GOT3 (cell line): ENCODE measurements around the gene ARPC5.
"Not testable (repeated sequence)": the region's sequence is repeated elsewhere in the genome, so short reads cannot be mapped to it uniquely, and the experiment has no call there.

Source experiments
- DNase-seq: peaks from one replicate; lab custom pipeline; 2025; ENCODE audit warnings: mixed read lengths; lab: John Stamatoyannopoulos, UW

Gene ARPC5

DNA sequence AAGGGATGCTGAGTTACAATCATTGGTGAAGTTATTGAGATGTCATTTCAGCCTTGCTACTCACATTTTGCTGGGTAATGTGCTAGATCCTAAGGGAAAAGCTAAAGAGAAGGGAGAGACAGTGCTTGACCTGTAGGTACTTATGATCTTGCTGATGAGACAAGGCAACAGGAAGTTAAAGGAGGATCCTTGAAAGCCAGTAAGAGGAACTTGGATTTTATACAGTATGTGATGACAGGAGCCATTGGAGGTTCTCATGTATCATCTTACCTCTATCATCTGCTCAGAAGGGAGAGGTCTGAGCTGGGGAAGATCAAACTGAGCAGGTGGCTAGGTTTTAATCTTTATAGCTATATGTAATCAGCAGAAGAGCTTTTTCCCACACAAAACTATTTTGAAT, 11.2 kb upstream of the ARPC5 start:
- DNase-seq, result no peak

DNA sequence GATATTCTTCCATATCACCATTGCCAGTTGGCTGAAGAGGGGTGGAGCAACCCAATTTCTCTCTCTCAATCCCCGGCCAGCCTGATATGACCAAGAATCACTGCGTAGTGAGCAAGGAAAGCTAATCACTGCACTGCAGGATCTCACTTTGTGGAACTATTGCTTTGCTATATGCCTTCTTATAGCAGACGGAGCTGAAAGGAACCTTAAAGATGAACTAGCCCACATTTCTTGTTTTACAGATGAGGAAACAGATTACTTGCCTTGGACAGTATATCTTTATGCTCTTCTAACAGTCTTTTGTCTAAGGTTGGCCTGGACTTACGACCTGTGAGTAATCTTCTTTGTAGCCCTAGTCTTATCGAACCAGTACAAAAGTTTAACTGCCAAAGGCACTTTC, 9.9 kb upstream of the ARPC5 start:
- DNase-seq, result no peak

DNA sequence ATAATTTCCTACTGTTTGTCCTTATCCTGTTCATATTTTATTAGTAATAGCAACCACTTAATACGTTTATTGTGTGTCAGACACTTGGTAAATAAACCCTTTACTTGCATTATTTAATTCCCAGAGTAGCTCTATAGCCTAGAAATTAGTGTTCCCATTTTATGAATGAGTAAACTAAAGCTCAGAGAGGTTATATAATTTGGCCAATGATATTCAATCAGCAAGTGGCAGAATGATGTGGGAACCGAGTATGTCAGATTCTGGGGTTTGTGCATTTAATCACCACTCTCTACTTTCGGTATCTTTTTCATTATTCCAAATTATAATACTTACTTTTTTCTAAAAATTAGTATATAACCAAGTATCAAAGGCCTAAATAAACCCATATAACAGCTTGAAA, 6.6 kb upstream of the ARPC5 start:
- no peak for DNase-seq

DNA sequence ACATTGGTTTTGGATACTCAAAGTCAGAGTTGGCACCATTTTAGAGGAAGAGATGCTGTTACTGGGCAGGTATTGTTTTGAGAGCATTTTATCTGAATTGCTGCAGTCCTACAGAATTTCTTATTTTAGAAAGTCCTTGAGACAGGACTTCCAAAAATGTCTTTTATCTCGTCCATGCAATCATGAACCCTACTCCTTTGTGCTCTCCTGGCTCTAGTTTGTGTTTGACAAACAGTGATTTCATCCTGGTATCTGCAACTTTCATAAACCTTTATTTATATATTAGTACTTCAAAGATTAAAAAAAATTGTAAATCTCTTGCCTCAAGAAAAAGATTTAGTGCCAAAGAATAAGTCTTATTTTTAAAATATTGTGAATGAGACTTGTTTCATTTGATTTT, 4.6 kb upstream of the ARPC5 start:
- no peak for DNase-seq

DNA sequence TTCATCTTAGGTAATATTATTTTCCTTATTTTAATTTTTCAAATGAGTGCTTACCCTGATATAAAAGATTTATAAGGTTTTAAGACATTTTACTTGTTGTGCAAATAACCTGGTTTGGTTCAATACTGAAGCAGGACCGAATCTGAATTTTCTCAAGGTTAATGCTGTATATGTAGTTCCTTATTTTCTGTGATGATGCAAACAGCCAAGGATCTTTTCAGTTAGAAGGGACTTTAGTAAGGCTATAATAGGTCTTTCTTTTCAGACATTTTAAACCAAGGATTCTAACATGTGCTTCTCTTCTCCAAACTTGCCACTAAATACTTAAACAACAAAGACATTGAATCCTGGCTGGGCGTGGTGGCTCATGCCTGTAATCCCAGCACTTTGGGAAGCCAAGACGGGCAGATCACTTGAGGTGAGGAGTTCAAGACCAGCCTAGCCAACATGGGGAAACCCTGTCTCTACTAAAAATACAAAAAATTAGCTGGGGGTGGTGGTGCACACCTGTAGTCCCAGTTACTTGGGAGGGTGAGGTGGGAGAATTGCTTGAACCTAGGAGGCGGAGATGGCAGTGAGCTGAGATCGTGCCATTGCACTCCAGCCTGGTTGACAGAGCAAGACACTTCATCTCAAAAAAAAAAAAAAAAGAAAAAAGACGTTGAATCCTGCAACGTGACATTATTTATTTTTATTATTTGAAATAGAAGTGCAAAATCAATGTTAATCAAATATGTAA, 3.2 kb upstream of the ARPC5 start:
- no peak for DNase-seq

DNA sequence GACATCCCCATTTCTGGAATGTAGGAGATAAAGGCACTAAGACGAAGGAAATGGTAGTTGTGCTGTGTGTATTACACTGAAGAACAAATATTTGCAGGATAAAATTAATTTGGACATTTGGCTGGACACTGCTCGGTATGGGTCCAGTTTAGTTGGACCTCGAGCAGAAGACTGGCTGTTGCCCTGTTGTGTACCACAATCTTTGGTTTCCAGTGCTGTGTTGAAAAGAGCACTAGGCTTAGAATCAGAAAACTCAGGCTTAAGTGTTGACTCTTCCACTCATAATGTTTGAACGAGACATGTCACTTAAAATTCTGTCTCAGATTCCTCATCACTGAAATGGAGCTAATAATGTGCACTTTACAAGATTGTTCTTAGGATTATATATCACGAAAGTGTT, 1.2 kb upstream of the ARPC5 start:
- no peak for DNase-seq

DNA sequence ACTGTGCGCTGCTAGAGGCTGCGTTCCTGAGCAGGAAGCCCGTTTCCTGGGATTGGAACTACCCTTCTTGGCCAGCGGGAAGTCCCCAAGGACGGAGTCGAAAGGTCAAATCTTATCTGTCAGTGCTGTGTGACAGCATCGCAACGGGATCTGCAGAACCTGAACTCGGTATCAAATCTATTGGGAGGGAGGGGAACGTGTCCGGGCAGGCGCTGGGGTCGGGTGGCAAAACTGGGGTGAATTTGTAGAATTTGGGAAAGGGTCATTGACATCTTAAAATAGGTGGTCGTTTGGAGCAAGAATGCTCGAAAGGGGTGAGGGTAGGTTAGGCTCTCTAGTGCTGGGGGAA, 725 bp upstream of the ARPC5 start:
- DNase-seq, result no peak

DNA sequence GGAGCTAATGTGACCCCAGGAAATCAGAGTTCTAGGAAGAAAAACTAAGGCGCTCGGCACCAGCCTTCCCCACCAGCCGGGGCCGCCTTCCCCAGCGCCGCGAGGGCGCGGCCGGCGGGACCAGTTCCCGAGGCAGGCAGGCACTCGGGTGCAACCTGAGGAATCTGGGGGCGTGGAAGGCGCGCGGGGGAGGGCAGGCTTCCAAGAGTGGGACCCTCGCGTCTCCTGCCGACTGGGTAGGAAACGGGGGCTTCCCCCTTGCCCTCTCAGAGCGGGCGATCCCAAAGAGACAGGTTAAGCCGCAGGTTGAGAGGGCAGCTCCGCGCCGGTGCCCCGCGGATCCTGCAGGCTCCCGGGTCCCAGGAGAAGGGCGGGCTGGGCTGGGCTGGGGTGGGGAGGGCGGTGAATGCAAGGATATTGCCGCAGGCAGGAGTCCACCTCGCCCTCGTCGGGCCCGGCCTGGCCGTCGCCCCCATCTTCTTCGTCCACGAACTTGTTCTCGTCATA, 431 bp downstream of the ARPC5 start:
- DNase-seq, result no peak

DNA sequence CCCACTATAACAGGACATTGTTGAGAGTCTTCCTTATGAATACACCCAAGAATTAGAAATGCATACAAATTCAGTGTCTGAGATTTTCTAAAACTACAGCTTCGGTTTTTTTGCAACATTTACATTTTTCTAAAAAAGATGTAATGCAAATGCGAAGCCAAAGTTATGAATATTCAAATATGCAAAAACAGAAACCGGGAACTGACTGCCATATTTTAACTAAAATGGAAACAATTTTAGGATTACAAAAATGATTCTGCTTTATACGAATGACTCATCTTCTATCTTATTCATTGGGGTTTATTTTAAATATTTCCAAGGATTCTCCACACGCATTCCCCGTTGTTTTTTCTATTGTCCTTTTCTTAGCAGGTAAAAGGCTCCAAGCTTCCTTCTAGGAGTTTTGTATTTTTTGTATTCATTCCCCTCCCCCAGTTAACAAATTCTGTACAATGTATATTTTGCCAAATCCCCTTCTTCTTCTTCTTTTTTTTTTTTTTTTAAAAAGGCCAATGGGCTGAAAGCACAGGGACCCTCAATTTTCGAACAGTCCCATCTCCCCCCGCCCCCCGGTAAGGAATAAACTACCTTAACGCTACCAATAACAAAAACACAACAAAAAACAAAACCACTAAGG, 1.0 kb downstream of the ARPC5 start:
- no peak for DNase-seq

DNA sequence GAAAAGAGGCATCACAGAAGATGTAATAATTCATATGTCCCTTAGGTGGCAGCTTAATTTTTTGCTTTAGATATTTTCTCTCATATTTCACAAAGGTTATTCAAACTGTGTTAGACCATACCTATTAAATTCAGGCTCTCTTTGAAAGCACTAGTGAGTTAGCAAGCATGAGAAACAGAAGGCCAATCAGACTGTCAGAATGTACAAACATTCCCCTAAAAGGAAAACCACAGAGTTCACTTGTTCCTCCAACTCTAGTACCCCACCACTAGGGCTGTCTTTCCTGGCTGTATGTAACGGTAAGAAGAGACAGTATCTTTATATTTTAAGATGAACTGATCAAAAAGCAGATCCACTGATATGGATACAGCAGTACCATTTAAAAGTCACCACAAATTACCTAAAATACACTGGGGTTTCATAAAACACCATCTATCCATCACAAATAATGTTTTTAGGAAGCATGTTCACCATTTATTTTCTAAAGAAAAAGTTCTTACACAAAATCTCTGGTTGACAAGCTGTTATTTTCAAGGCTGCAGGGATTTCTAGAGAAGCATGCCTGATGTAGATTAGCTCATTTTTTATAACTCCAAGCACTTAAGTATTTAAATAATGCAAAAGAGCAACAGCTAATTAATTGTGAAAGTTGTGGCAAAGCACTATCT, 1.8 kb downstream of the ARPC5 start:
- DNase-seq, result no peak

DNA sequence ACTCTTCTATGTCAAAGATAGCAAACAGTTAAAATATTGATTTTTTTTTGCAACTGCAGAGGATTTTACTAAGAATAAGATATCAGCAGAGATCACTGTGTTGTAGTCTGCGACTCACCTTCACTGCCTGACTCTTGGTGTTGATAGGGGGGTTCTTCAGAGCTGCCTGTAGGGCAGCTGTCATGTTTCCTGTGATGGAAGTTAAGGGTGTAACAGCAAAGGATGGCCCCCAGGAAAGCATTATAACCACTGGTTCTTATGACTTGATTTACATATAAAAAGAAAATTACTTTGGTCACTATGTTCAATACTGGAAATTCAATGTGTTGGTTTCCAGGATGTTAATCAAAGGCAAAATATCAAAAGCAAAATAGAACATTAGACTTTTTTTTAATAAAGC, 2.6 kb downstream of the ARPC5 start:
- no peak for DNase-seq

DNA sequence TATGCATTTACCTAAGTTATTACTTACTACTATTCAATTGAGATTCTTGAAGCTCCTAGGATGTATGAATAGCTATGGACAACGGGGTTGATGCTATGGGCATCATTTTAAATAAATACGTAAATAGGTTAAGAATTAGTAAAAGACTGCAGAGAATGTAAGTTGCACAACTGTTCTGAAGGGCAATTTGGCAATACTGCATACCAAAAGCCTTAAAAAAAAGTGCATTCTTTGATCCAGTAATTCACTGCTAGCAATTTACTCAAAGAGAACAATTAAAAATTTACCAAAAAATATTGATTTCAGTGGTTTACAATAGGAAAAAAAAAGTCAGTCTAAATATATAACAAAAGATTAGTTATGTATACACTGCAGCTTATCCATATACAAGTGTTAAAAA, 3.5 kb downstream of the ARPC5 start:
- DNase-seq, result no peak

DNA sequence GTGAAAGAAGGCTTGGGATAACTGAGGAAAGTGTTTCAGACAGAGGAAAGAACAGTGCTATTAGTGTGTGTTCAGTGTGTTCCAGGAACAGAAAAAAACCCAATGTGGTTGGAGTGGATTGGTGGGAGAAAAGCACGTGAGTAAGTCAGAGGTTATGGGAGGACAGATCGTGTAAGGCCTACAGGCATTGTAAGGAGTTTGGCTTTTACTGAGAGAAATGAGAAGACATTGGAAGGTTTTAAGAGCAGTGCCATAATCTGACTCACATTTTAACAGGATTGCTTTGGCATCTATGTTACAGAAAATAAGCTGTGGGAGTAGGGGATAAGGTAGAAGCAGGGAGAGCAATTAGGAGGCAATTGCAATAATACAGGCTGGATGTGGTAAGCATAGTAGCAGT, 4.8 kb downstream of the ARPC5 start:
- no peak for DNase-seq

DNA sequence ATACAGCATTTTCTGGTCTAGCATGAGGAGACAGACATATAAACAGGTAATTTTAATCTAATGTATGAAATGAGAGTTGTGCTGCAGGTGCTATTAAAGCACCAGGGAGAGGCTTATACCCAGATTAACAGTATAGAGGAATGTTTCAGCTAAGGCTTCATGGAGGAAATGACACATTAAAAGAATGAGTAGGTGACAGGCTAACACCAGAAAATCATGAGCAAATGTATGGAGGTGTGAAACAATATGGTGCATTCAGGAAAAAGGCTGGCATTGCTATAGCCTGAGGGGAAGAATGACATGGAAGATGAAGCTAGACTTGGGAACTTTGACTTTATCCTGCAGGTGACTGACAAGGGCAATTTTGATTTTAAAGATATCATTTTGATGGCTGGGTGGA, 7.0 kb downstream of the ARPC5 start:
- DNase-seq, result no peak

DNA sequence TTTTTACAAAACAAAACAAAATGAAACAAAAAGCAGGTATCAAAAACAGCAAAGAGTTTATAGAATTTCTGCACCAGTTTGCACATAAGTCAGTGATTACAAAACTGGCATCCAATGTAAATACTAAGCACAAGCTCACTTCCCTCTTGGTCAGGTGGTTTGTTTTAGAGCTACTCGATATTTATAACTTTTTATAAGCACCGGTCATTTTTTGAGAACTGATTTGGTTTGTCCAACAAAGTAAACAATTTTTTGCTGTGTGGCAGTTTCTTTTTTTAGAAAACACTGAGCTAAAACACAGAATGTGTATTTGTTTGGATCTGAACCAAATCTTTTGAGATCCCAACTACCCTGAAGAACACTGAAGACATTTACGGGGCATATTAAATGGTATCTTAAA, 9.3 kb downstream of the ARPC5 start:
- DNase-seq, result not testable (repeated sequence)

DNA sequence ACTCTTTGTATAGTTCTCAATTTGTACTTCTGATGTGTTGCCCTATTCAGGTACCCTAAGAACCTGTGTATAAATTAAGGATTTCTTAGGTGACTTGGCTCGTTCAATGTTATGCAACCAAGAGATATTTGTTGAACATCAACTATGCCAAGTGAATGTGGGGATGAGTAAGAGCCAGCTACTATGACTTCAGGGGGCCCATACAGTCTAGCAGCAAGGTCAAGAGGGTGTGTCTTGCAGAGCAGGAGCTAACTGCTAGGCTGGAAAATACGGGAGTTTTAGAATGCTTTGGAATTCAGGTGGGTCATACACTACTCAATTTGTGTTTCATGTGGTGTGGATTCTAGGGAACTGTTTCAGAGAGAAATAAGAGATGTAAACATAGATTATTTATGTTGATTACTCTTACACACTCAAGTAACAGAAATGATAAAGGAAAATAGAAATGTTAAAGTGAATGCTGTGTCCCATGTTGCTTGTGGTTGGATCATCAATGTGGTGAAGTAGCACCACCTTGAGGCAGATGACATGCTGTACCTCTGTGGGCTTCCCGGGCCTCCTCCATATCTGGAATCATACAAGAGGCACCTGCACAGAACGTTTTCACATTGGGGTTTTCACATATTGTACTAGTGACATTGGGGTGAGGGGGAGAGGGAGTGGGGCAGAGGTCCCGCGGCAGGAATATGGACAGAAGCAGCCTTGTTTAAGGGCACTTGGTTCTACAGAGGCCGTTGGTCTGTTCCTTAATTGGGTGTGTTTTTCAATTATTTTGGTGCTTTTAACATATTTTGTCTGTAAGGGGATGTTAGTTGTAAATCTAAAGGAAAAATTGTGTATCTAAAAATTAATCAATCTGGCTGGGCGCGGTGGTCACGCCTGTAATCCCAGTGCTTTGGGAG, 12.4 kb downstream of the ARPC5 start:
- no peak for DNase-seq

DNA sequence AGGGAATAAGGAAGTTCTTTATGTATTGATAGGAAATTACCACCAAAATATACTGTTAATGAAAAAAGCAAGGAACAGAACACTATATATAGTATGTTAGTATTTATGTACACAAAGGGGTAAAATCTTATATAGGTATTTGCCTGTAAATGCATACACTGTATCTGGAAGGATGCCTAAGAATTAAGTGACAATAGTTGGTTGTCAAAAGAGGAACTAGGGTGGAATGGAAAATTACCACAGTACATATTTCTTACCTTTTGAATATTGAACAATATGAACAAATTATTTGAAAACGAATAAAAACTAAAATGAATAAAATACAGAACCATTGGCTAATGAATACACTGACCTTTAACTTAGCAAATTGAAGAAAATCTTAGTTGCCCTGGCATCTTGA, 13.6 kb downstream of the ARPC5 start:
- DNase-seq, result no peak

DNA sequence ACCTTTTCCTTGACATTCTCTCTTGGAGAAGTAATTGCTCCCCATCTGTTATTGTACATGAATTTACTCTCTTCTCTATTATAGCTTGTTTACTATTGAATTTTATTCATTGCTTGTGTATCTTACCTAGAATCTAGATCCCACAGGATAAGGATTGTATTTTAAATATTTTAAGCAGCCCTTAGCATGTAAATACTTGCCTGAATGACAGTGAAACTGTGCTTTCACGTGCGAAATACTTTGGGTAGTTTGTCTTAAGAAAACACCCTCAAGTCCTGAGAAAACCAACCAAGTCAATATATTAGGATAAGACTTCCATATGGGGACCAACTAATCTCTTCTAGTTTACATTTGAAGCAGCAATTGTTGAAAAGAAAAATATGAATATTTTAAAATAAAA, 15.3 kb downstream of the ARPC5 start:
- DNase-seq, result no peak

DNA sequence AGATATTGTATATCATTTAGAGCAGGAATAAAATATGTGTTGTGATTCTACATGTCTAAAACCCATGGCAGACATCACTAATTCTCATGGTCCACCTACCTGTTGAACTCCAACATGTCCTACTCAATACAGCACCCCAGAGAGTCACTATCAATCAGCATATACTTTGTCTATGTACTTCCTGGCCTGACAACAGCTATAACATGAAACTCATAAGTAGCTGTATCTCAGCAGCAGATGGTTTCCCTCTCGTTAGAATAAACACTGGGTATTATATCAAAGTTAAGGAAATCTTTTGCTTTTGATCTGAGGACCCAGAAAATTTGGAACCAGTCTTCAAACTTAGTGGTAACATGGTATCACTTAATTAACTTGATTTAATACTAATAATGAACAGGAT, 15.8 kb downstream of the ARPC5 start:
- no peak for DNase-seq

DNA sequence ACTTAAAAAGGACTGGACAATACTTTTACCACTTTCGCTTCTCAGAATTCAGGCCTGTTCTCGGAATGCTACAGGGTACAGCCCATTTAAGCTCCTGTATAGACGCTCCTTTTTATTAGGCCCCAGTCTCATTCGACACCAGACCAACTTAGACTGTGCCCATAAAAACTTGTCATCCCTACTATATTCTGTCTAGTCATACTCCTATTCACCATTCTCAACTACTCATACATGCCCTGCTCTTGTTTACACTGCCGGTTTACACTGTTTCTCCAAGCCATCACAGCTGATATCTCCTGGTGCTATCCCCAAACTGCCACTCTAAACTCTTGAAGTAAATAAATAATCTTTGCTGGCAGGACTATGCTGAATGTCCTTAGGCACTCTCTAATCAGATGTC, 17.4 kb downstream of the ARPC5 start:
- DNase-seq, result not testable (repeated sequence)

DNA sequence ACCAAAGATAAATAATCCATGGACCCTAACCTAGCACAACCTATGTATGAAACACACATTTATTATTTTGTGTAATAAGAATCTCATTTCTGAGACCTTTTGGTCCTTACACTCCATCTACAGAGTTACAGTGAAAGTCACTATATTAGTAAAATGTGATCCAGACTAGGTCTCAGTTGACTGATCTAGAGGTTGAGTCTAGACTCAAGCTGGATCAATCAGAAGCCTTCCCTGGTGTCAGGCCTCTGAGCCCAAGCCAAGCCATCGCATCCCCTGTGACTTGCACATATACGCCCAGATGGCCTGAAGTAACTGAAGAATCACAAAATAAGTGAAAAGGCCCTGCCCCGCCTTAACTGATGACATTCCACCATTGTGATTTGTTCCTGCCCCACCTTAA, 22.6 kb downstream of the ARPC5 start:
- DNase-seq, result not testable (repeated sequence)

DNA sequence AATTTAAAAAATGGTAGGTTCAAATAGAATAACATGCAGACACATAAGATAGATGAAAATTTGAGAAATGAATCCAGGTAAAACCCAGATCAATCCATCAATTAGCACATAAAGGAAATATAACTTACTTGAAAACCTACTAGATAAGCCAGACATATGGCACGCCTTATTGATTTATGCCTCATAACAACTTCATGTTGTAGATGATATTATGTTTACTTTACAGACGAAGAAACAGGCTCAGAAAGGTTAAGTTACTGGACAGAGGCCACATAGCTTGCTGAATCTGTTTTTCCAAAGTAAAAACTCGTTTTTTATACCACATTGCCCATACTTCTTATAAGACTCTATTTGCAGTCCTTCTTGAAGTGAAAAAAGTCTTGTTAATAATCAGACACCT, 23.2 kb downstream of the ARPC5 start:
- no peak for DNase-seq
